ENCODE measurements around the gene RAPGEF6.
"Not testable (repeated sequence)": the region's sequence is repeated elsewhere in the genome, so short reads cannot be mapped to it uniquely, and the experiment has no call there.

The RAPGEF6 gene

GRCh38 chr5:131495536-131496399, 139.3 kb downstream of the RAPGEF6 start:
- DNase-seq = no peak

- DNase-seq = no peak
Measured at GRCh38 chr5:131491749-131492148, 143.3 kb downstream of the RAPGEF6 start.

GRCh38 chr5:131488463-131488862, 146.6 kb downstream of the RAPGEF6 start:
- DNase-seq = no peak

GRCh38 chr5:131487371-131487770, 147.7 kb downstream of the RAPGEF6 start:
- not testable (repeated sequence) for DNase-seq

- no peak for DNase-seq
Measured at GRCh38 chr5:131482617-131483016, 152.4 kb downstream of the RAPGEF6 start.

GRCh38 chr5:131481569-131481968, 153.5 kb downstream of the RAPGEF6 start:
- DNase-seq = no peak

- DNase-seq = no peak
Measured at GRCh38 chr5:131475541-131475941, 159.5 kb downstream of the RAPGEF6 start.

GRCh38 chr5:131473731-131474130, 161.3 kb downstream of the RAPGEF6 start:
- no peak for DNase-seq

- peak; percentile 37 to 42 for DNase-seq
Measured at GRCh38 chr5:131466171-131466766, 168.8 kb downstream of the RAPGEF6 start.

- no peak for DNase-seq
Measured at GRCh38 chr5:131463656-131464055, 171.4 kb downstream of the RAPGEF6 start.

GRCh38 chr5:131462454-131462853, 172.6 kb downstream of the RAPGEF6 start:
- no peak for DNase-seq

- DNase-seq = no peak
Measured at GRCh38 chr5:131461742-131462141, 173.3 kb downstream of the RAPGEF6 start.

GRCh38 chr5:131460867-131461572, 174.0 kb downstream of the RAPGEF6 start:
- no peak for DNase-seq

GRCh38 chr5:131460133-131460532, 174.9 kb downstream of the RAPGEF6 start:
- no peak for DNase-seq

GRCh38 chr5:131459216-131459615, 175.8 kb downstream of the RAPGEF6 start:
- DNase-seq = no peak

GRCh38 chr5:131457193-131457592, 177.8 kb downstream of the RAPGEF6 start:
- DNase-seq = no peak

- DNase-seq = no peak
Measured at GRCh38 chr5:131450941-131451340, 184.1 kb downstream of the RAPGEF6 start.

GRCh38 chr5:131441184-131441583, 193.8 kb downstream of the RAPGEF6 start:
- no peak for DNase-seq

GRCh38 chr5:131436081-131436480, 198.9 kb downstream of the RAPGEF6 start:
- DNase-seq = no peak

- no peak for DNase-seq
Measured at GRCh38 chr5:131433109-131433508, 201.9 kb downstream of the RAPGEF6 start.

- no peak for DNase-seq
Measured at GRCh38 chr5:131431794-131432193, 203.2 kb downstream of the RAPGEF6 start.

GRCh38 chr5:131430794-131431193, 204.2 kb downstream of the RAPGEF6 start:
- no peak for DNase-seq

- DNase-seq = no peak
Measured at GRCh38 chr5:131426011-131426410, 209.0 kb downstream of the RAPGEF6 start.

- DNase-seq = no peak
Measured at GRCh38 chr5:131423056-131423455, 212.0 kb downstream of the RAPGEF6 start.
